ENCODE measurements around the gene B4GALNT3.

The B4GALNT3 gene

GRCh38 chr12:565161-565560 lies 105.4 kb downstream of the B4GALNT3 start:
- TF ChIP-seq POLR2A (IDR thresholded peaks at IDR 0.05; ENCODE audit: low read depth, low read length) = no peak
- TF ChIP-seq POLR2AphosphoS5 (IDR thresholded peaks at IDR 0.05; ENCODE audit: low read depth, low read length) = no peak
- no peak for TF ChIP-seq TAF1 (IDR thresholded peaks at IDR 0.05; ENCODE audit: low read depth, low read length)
- no peak for TF ChIP-seq PAX5 (IDR thresholded peaks at IDR 0.05; ENCODE audit: insufficient read depth, low read length, severe bottlenecking)
- no peak for TF ChIP-seq POU2F2 (IDR thresholded peaks at IDR 0.05; ENCODE audit: low read depth, low read length)
- TF ChIP-seq SPI1 (IDR thresholded peaks at IDR 0.05; ENCODE audit: low read depth, low read length) = no peak
- no peak for FAIRE-seq
- no peak for DNase-seq (ENCODE audit: insufficient read length, low spot score)

DNA sequence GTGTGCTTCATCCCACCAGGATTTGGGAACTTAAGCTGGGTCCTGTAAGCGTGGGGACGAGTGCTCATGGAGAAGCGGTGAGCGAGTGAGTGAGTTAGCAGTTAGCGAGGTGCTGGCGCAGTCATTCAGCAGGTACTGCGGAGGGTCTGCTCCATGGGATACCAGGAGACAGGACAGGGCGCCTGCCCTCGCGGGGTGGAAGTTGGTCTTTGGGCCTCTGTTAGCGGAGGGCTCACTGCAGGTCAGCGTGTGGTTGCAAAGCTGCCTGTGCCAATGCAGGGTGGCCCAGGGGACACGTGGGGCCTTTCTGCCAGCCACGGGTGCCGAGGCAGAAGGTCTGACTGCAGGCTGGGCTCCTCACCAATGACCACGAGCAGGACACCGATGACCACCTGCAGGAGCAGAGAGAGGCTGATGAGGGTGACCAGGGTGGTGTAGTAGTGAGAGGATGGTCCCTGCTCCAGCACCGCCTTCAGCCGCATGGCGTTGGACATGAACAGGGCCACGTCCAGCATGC lies 105.9 kb downstream of the B4GALNT3 start:
- no peak for FAIRE-seq
- TF ChIP-seq SPI1 (IDR thresholded peaks at IDR 0.05; ENCODE audit: low read depth, low read length) (no peak), POU2F2 (IDR thresholded peaks at IDR 0.05; ENCODE audit: low read depth, low read length) (no peak), PAX5 (IDR thresholded peaks at IDR 0.05; ENCODE audit: insufficient read depth, low read length, severe bottlenecking) (no peak), TAF1 (IDR thresholded peaks at IDR 0.05; ENCODE audit: low read depth, low read length) (no peak)
- no peak for DNase-seq (ENCODE audit: insufficient read length, low spot score)

- DNase-seq (ENCODE audit: insufficient read length, low spot score) = no peak
- no peak for TF ChIP-seq POLR2A (IDR thresholded peaks at IDR 0.05; ENCODE audit: low read depth, low read length)
- TF ChIP-seq SPI1 (IDR thresholded peaks at IDR 0.05; ENCODE audit: low read depth, low read length) = no peak
- no peak for FAIRE-seq
These were observed 108.7 kb downstream of the B4GALNT3 start for GRCh38 chr12:568486-568885.

- FAIRE-seq = no peak
- no peak for DNase-seq (ENCODE audit: insufficient read length, low spot score)
- TF ChIP-seq POLR2A (IDR thresholded peaks at IDR 0.05; ENCODE audit: low read depth, low read length) (no peak), POLR2AphosphoS5 (IDR thresholded peaks at IDR 0.05; ENCODE audit: low read depth, low read length) (no peak), POU2F2 (IDR thresholded peaks at IDR 0.05; ENCODE audit: low read depth, low read length) (no peak)
These were observed 109.4 kb downstream of the B4GALNT3 start for GRCh38 chr12:569091-569676.

DNA sequence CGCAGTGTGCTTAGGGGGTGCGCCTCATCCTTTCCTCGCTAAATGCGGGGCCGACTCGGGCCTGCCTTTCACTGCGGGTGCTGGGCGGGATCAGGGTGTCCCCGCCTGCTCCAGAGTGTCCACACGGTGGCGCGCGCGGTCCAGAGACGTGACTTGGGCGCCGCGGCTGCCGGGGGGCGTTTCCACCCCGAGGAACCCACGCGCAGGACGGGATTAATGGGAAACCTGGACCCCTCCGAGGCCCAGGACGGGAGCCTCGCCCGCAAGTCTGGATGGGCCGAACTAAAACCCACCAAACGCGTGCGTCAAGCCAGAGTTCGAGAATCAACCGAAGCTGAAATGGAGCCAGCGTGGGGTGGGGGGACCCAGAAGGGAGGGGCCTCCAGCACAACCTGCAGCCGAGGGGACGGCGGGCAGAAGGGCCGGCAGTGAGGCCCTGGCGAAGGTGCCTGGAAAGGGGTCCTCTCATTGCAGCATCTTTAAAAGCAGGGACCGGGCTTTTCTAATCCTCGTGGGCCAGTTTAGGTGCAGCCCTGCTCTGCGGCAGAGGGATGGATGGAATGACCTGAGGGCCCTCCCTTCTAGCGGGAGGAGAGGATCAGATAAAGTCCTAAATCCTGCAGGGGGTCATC lies 110.2 kb downstream of the B4GALNT3 start:
- DNase-seq (ENCODE audit: insufficient read length, low spot score) = peak; percentile 98
- no peak for TF ChIP-seq POU2F2 (IDR thresholded peaks at IDR 0.05; ENCODE audit: low read depth, low read length)
- no peak for TF ChIP-seq POLR2AphosphoS5 (IDR thresholded peaks at IDR 0.05; ENCODE audit: low read depth, low read length)
- no peak for TF ChIP-seq POLR2A (IDR thresholded peaks at IDR 0.05; ENCODE audit: low read depth, low read length)
- no peak for TF ChIP-seq TAF1 (IDR thresholded peaks at IDR 0.05; ENCODE audit: low read depth, low read length)
- no peak for TF ChIP-seq SPI1 (IDR thresholded peaks at IDR 0.05; ENCODE audit: low read depth, low read length)
- TF ChIP-seq PAX5 (IDR thresholded peaks at IDR 0.05; ENCODE audit: insufficient read depth, low read length, severe bottlenecking) = no peak
- FAIRE-seq = peak; percentile 91

GRCh38 chr12:570435-570920 lies 110.7 kb downstream of the B4GALNT3 start:
- FAIRE-seq (no peak), DNase-seq (ENCODE audit: insufficient read length, low spot score) (no peak)
- TF ChIP-seq POLR2A (IDR thresholded peaks at IDR 0.05; ENCODE audit: low read depth, low read length) (no peak), POU2F2 (IDR thresholded peaks at IDR 0.05; ENCODE audit: low read depth, low read length) (no peak), TAF1 (IDR thresholded peaks at IDR 0.05; ENCODE audit: low read depth, low read length) (no peak), SPI1 (IDR thresholded peaks at IDR 0.05; ENCODE audit: low read depth, low read length) (no peak), PAX5 (IDR thresholded peaks at IDR 0.05; ENCODE audit: insufficient read depth, low read length, severe bottlenecking) (no peak), POLR2AphosphoS5 (IDR thresholded peaks at IDR 0.05; ENCODE audit: low read depth, low read length) (no peak)

DNA sequence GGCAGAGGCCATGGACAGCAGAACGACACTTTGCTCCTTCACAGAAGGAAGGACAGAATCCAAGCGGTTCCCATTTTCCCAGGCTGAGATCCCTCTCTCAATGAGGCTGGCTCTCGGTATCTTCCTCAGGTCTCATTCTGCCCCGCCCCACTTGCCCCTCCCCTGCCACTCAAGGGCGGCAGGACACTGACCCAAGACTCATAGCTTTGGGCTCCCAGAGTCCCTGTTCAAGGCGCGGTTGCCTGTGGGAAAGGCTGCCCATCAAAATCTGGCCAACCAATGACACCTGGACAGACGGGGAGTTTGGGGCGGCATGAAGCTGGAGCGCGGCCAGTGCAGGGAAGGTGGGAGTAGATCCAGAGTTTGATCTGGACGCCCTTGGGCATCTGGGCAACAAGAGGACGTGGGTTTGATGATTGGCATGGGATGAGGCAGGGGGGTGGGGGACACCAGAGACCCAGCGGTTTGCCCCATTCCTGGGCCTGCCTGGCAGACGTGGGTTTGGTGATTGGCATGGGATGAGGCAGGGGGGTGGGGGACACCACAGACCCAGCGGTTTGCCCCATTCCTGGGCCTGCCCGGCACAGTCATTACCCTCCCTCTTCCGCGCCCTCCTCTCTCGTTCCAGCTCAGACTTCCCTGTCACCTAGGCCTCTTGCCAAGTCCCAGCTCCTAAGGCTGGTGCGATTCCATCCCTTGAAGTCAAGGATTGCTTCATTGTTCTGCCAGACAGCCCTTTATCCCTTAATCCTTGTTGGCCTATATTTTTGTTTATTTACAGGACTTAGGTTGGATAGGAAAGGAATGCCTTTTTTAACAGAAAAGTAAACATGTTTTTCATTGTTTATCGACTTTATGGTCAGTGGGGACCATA lies 111.4 kb downstream of the B4GALNT3 start:
- TF ChIP-seq PAX5 (IDR thresholded peaks at IDR 0.05; ENCODE audit: insufficient read depth, low read length, severe bottlenecking) (no peak), POLR2AphosphoS5 (IDR thresholded peaks at IDR 0.05; ENCODE audit: low read depth, low read length) (no peak), TAF1 (IDR thresholded peaks at IDR 0.05; ENCODE audit: low read depth, low read length) (no peak), SPI1 (IDR thresholded peaks at IDR 0.05; ENCODE audit: low read depth, low read length) (no peak), POU2F2 (IDR thresholded peaks at IDR 0.05; ENCODE audit: low read depth, low read length) (no peak), POLR2A (IDR thresholded peaks at IDR 0.05; ENCODE audit: low read depth, low read length) (no peak)
- DNase-seq (ENCODE audit: insufficient read length, low spot score) = no peak
- no peak for FAIRE-seq

DNA sequence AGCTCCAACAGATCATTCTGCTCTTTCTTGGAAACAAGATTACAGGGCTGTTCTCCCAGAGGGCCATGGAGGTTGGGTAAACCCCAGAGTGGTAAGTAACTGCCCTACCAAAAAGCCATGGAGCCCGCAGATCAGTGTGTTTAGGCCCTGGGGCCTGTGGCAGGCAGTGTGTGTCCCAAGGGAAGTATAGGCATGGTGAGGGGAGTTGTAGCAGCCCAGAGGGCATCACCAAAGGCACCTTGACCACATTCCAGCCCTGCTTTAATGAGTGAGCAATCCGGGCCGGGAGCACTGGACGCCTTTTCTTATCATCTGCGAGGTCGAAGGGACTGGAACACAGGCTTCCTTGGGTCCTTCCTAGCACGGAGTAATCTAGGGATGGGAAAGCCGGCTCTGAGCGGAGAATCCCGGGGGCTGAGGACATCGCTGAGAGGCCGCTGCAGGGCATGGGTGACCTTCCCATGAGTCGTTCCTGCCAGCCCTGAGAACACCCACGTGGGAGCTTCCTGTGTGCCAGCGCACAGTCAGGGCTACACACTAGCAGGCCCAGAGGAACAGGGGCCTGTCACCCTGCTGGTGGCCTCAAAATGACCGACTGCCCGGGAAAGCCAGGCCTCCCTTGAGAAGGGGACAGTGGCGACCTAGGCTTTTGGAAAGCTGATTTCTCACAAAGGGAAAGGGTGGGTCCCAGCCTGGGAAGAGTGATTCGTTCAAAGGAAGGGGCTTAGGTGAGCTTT lies 112.2 kb downstream of the B4GALNT3 start:
- no peak for DNase-seq (ENCODE audit: insufficient read length, low spot score)
- TF ChIP-seq POLR2AphosphoS5 (IDR thresholded peaks at IDR 0.05; ENCODE audit: low read depth, low read length) (no peak), POU2F2 (IDR thresholded peaks at IDR 0.05; ENCODE audit: low read depth, low read length) (no peak), SPI1 (IDR thresholded peaks at IDR 0.05; ENCODE audit: low read depth, low read length) (no peak), POLR2A (IDR thresholded peaks at IDR 0.05; ENCODE audit: low read depth, low read length) (no peak), PAX5 (IDR thresholded peaks at IDR 0.05; ENCODE audit: insufficient read depth, low read length, severe bottlenecking) (no peak), TAF1 (IDR thresholded peaks at IDR 0.05; ENCODE audit: low read depth, low read length) (no peak)
- FAIRE-seq = no peak

- TF ChIP-seq SPI1 (IDR thresholded peaks at IDR 0.05; ENCODE audit: low read depth, low read length) (no peak), POU2F2 (IDR thresholded peaks at IDR 0.05; ENCODE audit: low read depth, low read length) (no peak)
- no peak for FAIRE-seq
- no peak for DNase-seq (ENCODE audit: insufficient read length, low spot score)
These were observed 112.8 kb downstream of the B4GALNT3 start for GRCh38 chr12:572532-572899.
